HG03095 (cell line): ENCODE measurements around the gene SLC8B1.

Experiments
- ATAC-seq: cut with Tn5 transposase; IDR thresholded peaks from one replicate; pipeline ENCODE4 v1.9.1; 2021; ENCODE audit warnings: moderate library complexity; ENCODE audit not compliant: unreplicated experiment

Gene SLC8B1

GRCh38 chr12:113271853-113272561, 62.9 kb downstream of the SLC8B1 start:
- ATAC-seq, result no peak

DNA sequence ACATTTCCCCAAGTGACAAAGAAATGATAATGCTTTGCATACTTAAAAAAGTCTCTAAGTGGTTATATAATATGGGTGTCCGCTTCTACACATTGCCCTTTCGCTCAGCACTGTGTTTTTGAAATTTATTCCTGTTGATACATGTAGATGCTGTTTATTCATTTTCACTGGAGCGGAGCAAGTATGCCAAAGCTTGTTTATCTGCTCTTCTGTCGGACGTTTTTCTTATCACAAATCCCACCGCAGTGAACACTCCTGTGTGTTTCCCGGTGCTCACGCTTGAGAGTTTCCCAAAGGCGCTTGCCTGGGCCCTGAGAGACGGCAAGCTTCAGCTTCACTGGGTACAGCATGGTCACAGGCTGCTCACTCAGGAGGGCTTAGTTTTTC, 63.5 kb downstream of the SLC8B1 start:
- no peak for ATAC-seq

DNA sequence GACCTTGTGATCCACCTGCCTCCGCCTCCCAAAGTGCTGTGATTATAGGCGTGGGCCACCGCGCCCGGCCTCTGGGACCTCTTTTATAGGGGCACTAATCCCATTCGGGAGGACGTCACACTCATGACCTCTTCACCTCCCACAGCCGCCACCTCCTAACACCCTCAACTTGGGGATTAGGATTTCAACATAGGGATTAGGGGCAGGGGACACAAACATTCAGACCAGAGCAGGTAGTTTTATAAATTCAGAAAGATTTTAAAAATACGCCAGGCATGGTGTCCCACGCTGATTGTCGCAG, 64.2 kb downstream of the SLC8B1 start:
- no peak for ATAC-seq

DNA sequence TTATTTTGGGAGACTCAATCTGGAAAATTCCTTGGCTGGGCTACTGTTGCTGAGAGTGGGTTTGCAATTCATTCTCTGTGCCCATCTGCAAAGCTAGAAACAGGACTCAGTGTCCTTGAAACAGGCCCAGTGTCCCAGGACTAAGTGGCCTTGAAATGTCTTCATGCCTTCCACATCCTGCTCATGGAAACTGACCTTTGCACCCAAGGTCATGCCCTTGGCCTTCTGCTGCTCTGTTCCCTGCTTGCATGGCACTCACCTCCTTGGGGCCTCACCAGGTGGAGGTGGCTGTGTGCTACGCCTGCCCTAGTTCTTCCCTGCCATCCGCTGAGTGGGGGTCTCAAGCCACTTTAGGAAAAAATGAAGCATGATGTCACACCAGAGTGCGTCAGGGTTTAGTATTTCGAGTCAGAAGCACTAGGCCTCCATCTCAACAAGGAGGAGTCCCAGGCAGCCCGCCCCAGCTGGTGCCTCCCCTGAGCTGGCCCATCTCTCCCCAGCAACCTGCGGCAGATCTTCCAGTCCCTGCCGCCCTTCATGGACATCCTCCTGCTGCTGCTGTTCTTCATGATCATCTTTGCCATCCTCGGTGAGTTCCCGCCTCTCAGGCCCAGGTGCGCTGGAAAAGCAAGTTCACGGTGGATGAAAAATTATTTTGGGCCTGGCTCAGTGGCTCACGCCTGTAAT, 65.5 kb downstream of the SLC8B1 start:
- no peak for ATAC-seq

DNA sequence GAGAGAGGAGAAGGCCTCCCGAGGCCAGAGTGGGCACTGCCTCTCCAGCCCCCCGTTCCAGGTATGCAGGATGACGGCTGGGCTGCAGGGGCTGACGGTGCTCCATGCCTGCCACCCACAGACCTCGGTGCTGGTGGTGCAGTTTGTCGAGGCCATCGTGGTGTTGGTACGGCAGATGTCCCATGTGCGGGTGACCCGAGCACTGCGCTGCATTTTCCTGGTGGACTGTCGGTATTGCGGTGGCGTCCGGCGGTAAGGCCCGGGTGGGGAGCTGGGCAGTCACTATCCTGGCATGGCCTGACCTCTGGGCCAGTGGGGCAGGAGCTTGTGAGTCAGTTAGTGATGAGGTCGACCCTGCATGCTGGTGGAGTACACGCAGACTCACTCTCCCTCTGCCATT, 66.3 kb downstream of the SLC8B1 start:
- no peak for ATAC-seq

GRCh38 chr12:113268136-113268535, 66.8 kb downstream of the SLC8B1 start:
- ATAC-seq, result no peak

DNA sequence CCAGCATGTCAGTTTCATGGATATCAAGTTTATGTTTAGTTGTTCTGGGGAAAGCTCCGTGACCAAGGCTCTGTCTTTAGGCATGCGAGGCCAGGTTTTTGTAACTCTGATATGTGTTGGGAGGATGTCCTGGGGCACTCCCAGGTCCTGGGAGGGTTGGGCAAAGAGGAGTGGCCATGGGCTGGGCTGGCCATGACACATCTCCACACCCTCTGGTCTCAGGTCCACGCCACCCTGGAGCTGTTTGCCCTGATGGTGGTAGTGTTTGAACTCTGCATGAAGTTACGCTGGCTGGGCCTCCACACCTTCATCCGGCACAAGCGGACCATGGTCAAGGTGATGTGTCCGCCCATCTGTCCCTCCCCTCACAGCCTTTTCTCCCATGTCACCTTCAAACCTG, 67.3 kb downstream of the SLC8B1 start:
- ATAC-seq, result no peak

- no peak for ATAC-seq
Measured at GRCh38 chr12:113266106-113266895, 68.6 kb downstream of the SLC8B1 start.

GRCh38 chr12:113263431-113263963, 71.4 kb downstream of the SLC8B1 start:
- no peak for ATAC-seq

GRCh38 chr12:113262710-113263109, 72.2 kb downstream of the SLC8B1 start:
- no peak for ATAC-seq

DNA sequence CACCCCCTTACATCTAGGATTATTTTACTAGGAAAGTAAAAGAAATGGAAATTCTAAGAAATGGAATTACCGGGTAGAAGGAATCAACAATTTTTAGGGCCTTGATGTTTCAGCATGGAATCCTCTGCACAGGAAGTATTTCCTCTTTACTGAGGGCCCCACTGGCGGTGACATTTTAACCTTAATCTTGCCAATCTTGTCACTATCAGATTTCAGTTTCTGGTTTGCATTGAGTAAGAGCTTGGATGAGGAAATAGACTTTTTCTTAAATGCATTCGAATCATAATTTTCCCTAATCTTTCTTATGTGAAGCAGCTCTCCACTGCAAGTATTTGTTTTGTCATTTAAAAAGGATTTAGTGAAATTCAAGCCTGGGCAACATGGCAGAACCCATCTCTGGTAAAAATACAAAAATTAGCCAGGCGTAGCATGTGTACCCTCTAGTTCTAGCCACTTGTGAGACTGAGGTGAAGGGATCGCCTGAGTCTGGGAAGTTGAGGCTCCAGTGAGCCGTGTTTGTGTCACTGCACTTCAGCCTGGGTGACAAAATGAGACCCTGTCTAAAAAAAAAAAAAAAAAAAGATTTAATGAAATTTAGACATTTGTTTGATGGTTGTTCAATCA, 73.0 kb downstream of the SLC8B1 start:
- ATAC-seq, result no peak

DNA sequence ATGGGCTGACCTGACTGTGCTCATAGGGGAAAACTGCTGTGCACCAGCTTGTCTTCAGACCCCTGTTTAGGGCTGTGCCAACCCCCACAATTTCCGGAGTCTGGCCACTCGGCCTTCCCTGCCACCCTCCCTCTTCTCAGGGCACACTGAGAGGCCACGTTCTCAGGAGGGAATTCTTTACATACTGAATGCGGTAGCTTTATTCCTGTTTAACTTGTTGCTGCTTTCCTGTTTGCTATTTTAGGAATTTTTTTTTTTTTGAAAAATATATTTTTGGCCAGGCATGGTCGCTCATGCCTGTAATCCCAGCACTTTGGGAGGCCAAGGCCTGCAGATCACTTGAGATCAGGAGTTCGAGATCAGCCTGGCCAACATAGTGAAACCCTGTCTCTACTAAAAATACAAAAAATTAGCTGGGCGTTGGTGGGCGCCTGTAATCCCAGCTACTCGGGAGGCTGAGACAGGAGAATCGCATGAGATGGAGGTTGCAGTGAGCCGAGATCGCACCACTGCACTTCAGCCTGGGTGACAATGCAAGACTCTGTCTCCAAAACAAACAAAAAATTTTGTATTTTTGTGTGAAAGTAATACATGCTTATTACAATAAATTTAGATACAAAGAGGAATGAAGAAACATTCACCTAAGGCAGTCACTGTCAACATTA, 74.1 kb downstream of the SLC8B1 start:
- no peak for ATAC-seq

DNA sequence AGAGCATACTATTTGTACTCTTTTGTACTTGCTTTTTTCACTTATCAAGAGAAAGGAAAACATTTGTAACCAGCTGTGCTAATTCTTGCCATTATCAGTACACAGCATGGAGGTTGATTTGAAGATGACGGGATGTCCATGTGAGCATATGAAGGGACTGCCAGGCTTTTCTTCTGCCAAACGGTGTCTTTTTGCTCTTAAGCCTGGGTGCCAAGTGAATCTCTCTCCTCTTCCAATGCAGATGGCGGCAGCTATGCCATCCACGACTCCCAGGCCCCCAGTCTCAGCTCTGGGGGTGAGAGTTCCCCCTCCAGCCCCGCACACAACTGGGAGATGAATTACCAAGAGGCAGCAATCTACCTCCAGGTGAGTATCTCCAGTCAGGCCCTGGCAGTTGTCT, 74.8 kb downstream of the SLC8B1 start:
- ATAC-seq, result no peak

GRCh38 chr12:113257564-113257963, 77.3 kb downstream of the SLC8B1 start:
- no peak for ATAC-seq

GRCh38 chr12:113254298-113254697, 80.6 kb downstream of the SLC8B1 start:
- no peak for ATAC-seq

DNA sequence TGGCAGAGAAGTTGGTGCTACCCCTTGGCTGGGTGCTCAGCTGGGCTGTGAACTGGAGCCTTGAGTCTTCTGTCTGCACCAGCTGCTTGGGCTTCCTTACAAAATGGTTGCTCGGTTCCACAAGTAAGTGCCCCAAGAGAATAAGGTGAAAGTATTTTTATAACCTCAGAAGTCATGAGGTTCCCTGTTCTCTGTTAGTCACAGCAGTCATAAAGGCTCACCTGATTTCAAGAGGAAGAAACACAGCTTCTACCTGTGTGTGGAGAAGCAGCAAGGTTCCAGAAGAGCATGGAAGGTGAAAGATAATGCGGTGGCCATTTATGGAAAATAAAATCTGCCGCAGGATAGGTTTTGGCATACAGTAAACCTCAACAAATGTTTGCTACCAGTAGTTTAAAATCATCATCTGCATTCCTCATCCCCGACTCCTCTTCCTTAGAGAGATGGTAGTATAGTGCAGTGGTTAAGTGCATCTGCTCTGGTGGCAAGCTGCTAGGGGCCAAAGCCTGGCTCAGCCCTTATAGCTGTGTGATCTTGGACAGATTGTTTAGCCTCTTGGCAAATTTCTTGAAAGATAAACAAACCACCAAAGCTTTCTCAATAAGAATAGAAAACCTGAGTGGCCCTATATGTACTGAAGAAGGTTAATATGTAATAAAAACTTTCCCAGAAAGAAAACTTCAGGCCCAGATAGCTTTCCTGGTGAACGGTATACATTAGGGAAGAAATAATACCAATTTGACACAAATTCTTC, 81.2 kb downstream of the SLC8B1 start:
- ATAC-seq, result no peak

- no peak for ATAC-seq
Measured at GRCh38 chr12:113252494-113252893, 82.4 kb downstream of the SLC8B1 start.

DNA sequence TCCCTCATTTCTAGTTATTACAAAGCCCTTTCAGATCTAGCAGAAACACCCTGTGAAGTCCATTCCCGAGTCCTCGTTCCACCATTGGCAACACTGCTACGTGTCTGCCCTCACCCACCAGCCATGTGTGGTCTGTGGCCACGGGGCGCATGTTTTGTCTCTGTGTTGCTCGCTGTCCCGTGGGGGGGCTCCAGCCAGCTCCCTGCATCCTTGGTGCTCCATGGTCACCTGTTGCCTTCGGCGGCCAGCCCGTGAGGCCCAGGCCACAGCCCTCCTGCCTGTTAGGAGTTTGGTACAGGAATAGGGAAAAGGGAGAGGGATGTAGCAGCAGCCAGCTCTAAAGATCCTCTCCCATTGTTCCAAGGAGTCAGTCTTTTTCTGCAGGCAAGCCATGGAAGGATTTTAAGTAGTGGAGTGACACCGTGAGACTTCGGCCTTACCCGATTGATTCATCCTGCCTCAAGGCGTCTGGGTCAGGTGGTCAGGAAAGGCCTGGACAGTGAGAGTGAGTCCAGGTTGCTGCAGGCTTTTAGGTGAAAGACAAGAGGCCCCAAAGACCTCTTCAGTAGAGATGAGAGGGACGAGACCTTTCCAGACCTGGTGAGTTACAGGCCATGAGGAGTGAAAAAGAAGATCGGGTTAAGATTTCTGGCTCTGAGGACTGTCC, 83.4 kb downstream of the SLC8B1 start:
- no peak for ATAC-seq

GRCh38 chr12:113250045-113250444, 84.9 kb downstream of the SLC8B1 start:
- ATAC-seq, result no peak

GRCh38 chr12:113249546-113249945, 85.4 kb downstream of the SLC8B1 start:
- ATAC-seq, result no peak
